HTERT RPE-1 (cell line): Measurements from ENCODE around the gene SETDB1.
"Not testable (repeated sequence)": the region's sequence is repeated elsewhere in the genome, so short reads cannot be mapped to it uniquely, and the experiment has no call there.

ENCODE experiments used
- in situ Hi-C: fragments of 300-500 bp; cut with MboI; formaldehyde crosslinking; loops from 4 replicates; pipeline ENCODE4 v1.14.3; 2020; ENCODE audit warnings: low sequenced_read_pairs

SETDB1 gene

DNA sequence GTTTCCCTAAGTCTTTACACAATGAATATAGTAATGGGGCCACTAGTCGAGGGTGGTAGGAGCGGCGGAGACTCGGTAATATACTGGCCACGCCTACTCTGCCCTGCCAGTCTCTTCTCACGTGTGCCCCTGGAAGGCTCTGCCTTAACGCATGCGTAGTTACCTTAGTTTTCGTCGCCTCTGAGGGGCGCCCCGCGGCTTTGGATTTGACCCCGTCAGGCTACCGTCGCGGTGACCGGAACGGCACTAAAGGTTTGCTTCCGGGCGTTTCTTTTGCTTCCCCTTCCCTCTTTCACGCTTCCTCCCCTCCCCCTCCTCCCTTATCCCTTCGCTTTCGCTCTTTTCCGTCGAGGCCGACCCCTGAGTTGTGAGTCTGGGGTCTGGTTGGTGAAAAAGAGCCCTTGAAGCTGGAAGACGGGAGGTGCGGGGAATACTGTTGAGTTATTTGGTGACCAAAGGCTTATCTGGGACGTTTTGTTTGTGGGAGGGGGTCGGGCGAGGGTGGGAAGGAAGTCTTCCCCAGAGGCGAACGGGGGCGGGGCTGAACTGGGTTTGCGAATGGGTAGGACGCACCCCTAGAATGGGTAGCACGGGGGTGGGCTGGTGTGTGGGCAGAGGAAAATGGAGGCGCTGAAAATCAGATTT, at the start of gene SETDB1:
Gene SETDB1 (plus strand): TSS at position 267 of the 645 bp plus-strand sequence. CDS start 1,352 bp downstream, outside the sequence.
- in situ Hi-C loops = no loop called here

DNA sequence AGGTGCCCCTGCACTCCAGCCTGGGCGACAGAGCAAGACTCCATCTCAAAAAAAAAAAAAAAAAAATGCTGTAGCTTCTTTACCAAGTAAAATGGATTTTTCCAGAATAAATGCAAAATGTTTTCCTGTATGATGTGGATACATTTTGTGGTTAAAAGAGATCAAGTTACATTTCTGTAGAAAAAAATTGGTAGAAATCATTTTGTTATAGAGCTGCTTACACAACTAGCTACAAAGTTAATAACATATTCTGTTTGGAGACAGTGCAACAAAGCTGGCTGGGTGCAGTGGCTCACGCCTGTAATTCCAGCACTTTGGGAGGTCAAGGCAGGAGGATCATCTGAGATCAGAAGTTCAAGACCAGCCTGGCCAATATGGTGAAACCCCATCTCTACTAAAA, 47.2 kb upstream of the SETDB1 start:
- in situ Hi-C loops = not testable (repeated sequence)

GRCh38 chr1:150881331-150882070, 44.7 kb upstream of the SETDB1 start:
- in situ Hi-C loops = no loop called here

- in situ Hi-C loops = not testable (repeated sequence)
Measured at GRCh38 chr1:150883121-150883520, 43.0 kb upstream of the SETDB1 start.

DNA sequence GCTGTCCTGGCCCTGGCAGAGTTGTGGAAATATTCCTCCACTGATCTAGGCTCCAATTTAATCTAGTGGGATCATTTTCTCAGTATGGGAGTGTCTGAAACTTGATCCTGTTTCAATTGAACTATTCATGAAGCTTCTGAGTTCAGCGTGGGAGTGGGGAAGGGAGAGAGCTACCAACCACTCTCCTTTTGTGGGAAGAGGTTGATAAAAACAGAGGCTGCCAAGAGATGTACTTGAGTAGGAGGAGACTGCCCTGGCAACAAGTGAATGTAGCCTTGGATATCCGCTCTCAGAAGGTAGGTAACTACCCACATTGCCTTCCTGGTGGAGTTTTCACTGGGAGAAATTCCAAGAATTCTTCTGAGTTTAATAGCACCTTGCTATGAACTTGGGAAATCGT, 39.1 kb upstream of the SETDB1 start, which contains the start of gene CTXND2:
Gene CTXND2 (plus strand): TSS at position 119 of the 400 bp plus-strand sequence. CDS start 25,179 bp downstream, outside the sequence.
- in situ Hi-C loops = no loop called here

DNA sequence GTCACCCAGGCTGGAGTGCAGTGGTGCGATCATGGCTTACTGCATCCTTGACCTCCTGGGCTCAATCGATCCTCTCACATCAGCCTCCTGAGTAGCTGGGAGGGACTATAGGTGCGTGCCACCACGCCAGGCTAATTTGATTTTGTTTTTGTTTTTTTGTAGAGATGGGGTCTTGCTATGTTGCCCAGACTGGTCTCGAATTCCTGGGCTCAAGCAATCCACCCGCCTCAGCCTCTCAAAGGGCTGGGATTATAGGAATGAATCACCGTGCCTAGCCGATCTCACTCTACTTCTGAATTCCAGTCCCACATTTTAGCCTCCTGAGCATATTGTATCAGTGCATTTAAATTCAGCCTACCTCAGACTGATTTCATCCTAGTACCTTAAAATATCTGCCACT, 37.4 kb upstream of the SETDB1 start:
- in situ Hi-C loops = no loop called here

- in situ Hi-C loops = no loop called here
Measured at GRCh38 chr1:150890033-150890416, 36.1 kb upstream of the SETDB1 start.

DNA sequence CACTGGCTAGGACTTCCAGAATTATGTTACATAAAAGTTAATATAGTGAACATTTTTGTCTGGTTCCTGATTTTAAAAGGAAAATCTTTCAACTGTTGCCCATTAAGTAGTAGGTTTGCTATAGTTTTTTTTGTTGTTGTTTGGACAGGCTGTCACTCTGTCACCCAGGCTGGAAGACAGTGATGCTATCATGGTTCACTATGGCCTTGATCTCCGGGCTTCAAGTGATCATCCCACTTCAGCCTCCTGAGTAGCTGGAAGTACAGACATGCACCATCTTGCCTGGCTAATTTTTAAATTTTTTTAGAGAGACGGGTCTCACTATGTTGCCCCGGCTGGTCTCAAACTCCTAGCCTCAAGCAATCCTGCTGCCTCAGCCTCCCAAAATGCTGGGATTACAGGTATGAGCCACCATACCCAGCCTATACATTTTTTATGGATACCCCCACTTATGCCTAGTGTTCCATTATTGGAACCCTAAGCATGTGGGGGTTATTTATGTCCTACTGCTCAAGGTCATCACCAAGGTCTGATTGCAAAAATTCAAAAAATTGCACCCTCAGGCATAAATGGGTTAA, 32.7 kb upstream of the SETDB1 start:
- in situ Hi-C loops = no loop called here

GRCh38 chr1:150895618-150896017, 30.5 kb upstream of the SETDB1 start:
- in situ Hi-C loops = no loop called here

DNA sequence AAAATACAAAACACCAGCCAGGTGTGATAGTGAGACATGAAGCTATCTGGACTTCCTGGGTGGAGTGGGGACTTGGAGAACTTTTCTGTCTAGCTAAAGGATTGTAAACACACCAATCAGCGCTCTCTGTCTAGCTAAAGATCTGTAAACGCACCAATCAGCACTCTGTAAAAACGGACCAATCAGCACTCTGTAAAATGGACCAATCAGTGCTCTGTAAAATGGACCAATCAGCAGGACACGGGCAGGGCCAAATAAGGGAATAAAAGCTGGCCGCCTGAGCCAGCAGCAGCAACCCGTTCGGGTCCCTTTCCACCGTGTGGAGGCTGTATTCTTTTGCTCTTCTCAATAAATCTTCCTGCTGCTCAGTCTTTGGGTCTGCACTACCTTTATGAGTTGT, 26.4 kb upstream of the SETDB1 start:
- in situ Hi-C loops = not testable (repeated sequence)

GRCh38 chr1:150902346-150902745, 23.8 kb upstream of the SETDB1 start:
- in situ Hi-C loops = no loop called here

- in situ Hi-C loops = no loop called here
Measured at GRCh38 chr1:150902751-150903150, 23.4 kb upstream of the SETDB1 start.

GRCh38 chr1:150905301-150905700, 20.9 kb upstream of the SETDB1 start:
- in situ Hi-C loops = no loop called here

GRCh38 chr1:150906329-150906728, 19.8 kb upstream of the SETDB1 start:
- in situ Hi-C loops = no loop called here

DNA sequence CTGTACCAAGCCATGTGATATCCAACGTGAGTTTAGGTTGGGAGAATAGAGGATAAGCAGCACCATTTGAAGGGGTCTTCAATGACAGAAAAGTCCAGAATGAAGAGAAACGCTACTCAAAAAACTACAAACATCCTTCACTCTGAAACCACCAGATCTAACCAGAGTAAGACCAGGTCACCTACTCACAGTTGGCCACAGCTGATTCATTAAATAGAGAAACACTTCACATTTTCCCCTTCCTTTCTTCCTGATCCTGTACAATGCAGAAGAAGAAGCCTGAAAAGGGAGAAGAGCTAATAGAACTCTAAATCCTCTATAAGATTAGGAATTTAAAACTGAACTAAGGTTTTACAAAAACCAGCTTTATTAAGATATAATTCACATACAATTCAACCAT, 19.4 kb upstream of the SETDB1 start:
- in situ Hi-C loops = no loop called here

GRCh38 chr1:150909585-150910180, 16.5 kb upstream of the SETDB1 start:
- in situ Hi-C loops = no loop called here

- in situ Hi-C loops = no loop called here
Measured at GRCh38 chr1:150912623-150913022, 13.5 kb upstream of the SETDB1 start.

DNA sequence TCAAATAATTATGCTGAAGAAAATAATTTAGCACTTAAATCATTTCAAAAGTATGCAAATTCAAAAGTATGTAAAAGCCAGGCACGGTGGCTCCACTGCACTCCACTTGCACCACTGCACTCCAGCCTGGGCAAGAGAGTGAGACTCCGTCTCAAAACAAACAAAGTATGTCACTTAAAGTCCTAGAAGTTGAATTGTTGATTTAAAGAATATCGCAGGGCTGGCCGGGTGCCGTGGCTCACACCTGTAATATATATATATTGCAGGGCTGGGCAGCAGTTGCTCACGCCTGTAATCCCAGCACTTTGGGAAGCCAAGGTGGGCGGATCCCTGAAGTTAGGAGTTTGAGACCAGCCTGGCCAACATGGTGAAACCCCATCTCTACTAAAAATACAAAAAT, 8.8 kb upstream of the SETDB1 start:
- in situ Hi-C loops = no loop called here

DNA sequence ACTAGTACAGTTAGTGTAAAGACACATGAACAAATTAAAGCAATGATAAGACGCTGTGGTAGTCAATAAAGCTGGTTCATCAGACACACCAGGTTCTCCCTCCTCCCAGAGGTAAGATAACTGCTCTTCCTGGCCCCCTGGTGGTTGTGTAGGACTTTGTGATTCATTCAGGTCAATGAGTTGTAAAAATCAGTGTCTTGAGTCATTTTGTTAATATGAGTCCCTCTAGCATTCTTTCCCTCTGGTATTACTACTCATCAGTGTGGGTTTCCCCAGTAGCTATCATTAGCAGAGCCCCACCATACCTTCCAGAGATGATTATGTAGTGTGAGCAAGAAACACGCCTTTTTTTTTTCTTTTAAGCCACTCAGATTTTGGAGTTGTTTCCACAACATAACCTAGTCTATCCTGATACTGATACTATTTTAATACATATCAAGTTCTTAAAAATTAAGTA, 3.6 kb upstream of the SETDB1 start:
- in situ Hi-C loops = no loop called here

DNA sequence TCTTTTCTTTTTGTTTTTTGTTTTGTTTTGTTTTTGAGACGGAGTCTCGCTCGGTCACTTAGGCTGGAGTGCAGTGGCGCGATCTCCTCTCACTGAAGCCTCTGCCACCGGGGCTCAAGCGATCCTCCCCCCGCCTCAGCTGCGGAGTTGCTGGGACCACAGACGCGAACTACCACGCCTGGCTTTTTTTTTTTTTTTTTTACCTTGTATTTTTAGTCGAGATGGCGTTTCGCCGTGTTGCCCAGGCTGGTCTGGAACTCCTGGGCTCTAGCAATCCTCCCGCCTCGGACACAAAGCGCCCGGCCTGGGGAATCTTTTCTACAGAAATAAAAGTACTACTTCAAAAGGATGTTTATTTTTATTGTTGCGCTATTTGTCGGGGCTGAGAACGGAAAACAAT, 1.1 kb upstream of the SETDB1 start:
- in situ Hi-C loops = no loop called here

GRCh38 chr1:150927624-150928023, 1.5 kb downstream of the SETDB1 start:
- in situ Hi-C loops = no loop called here

DNA sequence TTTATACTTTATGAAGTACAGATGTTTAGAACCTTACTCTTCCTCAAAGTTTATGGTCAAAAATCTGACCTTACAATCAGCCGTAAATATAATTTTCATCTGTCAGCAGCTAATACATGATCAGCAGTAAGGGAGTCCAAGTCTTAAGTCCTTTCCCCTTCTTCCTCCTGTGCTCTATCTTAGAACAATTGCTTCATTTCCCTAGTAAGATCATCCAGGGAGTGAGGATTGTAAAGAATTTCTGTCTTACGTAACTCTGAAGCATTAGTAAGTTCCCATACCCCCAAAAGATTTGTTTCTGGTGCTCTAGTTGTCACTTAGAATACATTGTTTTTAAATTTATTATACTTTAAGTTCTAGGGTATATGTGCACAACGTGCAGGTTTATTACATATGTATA, 2.1 kb downstream of the SETDB1 start:
- in situ Hi-C loops = no loop called here
